ENCODE results near the gene RAET1G. TPM values are rescaled to one million over a fixed set of nuclear protein-coding genes. Genes with fewer than 3 reads are reported as not detected.

RAET1G gene
- total RNA-seq, 2 donors from 2014 or later: not detected

DNA sequence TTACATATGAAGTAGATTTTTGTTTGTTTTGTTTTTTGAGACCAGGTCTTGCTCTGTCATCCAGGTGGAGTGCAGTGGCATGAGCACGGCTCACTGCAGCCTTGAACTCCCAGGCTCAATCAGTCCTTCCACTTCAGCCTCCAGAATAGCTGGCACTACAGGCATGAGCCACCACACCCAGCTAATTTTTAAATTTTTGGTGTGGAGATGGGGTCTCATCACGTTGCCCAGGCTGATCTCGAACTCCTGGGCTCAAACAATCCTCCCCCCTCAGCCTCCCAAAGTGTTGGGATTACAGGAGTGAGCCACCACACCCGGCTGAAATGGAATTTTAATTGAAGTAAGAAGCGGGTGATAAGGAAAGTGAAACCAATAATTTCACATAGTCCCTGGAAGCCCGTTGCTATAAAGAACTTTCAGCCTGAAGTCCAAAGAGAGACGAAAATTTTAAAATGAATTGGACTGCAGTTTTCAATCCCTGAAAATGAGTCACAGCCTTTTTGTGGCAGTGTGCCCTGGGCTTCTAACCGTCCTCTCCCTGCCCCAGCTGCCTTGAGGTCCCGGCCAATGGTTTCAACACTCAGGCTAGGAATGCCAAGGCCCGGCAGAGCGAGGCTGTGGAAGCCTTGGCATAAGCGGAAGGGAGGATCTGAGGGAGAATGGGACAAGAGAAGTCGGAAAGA, 25.8 kb downstream of the RAET1G start:
- no peaks in the 10 kb centered on the region for H3K9me3 Mint-ChIP-seq

DNA sequence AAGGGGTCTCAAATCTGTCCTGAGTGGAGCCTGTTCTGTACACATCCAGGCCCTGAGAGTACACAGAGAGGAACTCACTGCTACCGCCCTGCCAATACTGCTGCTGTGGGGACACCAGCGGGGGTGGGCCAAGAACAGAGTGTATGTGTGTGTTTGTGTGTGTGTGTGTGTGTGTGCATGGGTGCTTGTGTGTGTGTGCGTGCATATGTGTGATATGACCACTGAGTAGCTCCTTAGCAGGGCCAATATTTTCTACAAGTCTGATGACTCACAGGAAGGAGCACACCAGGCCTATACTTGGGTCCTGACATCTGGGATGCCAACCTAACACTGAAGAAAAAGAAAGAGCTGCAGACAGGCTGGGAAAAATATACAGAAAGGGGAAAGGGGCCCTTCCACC, 26.4 kb downstream of the RAET1G start:
- Mint-ChIP-seq H3K36me3 (ENCODE audit: low read depth) (no peaks in the 10 kb centered on the region), H3K27ac (no peak overlapping the region), H3K9me3 (no peaks in the 10 kb centered on the region), H3K27me3 (ENCODE audit: insufficient read depth) (peaks cover 51% of the 10 kb centered on the region), H3K4me3 (no peak overlapping the region), H3K4me1 (peaks cover 8% of the 10 kb centered on the region)
- no peaks in the 10 kb centered on the region for H3K4me1 ChIP-seq (ENCODE audit: control insufficient read depth, insufficient read depth, low read length)
- WGBS, 2 experiments (ENCODE audit: insufficient coverage in 1 of 2, insufficient read length in 1 of 2): 82% methylated on average over 3 of the region's 3 CpGs; no CpG with 5 or more reads in 1 of the 2 experiments
- H3K27ac ChIP-seq (ENCODE audit: low read depth, low read length): no peak overlapping the region
- H3K4me3 ChIP-seq (ENCODE audit: low read length): no peak overlapping the region
- H3K9me3 ChIP-seq (ENCODE audit: control insufficient read depth, low read length): no peaks in the 10 kb centered on the region
- TF ChIP-seq CTCF (conservative IDR thresholded peaks at IDR 0.05): no peak
- H3K27me3 ChIP-seq (ENCODE audit: control insufficient read depth, insufficient read depth, low read length, poor library complexity, severe bottlenecking): peaks cover 7% of the 10 kb centered on the region
- H3K36me3 ChIP-seq (ENCODE audit: control insufficient read depth, insufficient read depth, low read length): no peaks in the 10 kb centered on the region
- DNase-seq: no peak
- no peak overlapping the region for H3K9ac ChIP-seq (ENCODE audit: extremely low read depth, low read length, poor library complexity, severe bottlenecking)

More for the DNA sequence above, 25.8 kb downstream of the RAET1G start:
- Histone ChIP-seq H3K9ac (ENCODE audit: extremely low read depth, low read length, poor library complexity, severe bottlenecking) (no peak overlapping the region), H3K27ac (ENCODE audit: low read depth, low read length) (no peak overlapping the region), H3K9me3 (ENCODE audit: control insufficient read depth, low read length) (no peaks in the 10 kb centered on the region), H3K4me1 (ENCODE audit: control insufficient read depth, insufficient read depth, low read length) (no peaks in the 10 kb centered on the region), H3K27me3 (ENCODE audit: control insufficient read depth, insufficient read depth, low read length, poor library complexity, severe bottlenecking) (peaks cover 7% of the 10 kb centered on the region), H3K36me3 (ENCODE audit: control insufficient read depth, insufficient read depth, low read length) (no peaks in the 10 kb centered on the region), H3K4me3 (ENCODE audit: low read length) (no peak overlapping the region)
- no peak overlapping the region for H3K27ac Mint-ChIP-seq
- WGBS, 2 experiments (ENCODE audit: insufficient coverage in 1 of 2, insufficient read length in 1 of 2): 88 to 90% methylated on average over 6 to 13 of the region's 13 CpGs
- H3K4me3 Mint-ChIP-seq: no peak overlapping the region
- peaks cover 45% of the 10 kb centered on the region for H3K27me3 Mint-ChIP-seq (ENCODE audit: insufficient read depth)
- no peak for DNase-seq
- H3K36me3 Mint-ChIP-seq (ENCODE audit: low read depth): no peaks in the 10 kb centered on the region
- no peak for TF ChIP-seq CTCF (conservative IDR thresholded peaks at IDR 0.05)
- peaks cover 8% of the 10 kb centered on the region for H3K4me1 Mint-ChIP-seq

GRCh38 chr6:149895833-149896271, 27.1 kb downstream of the RAET1G start:
- H3K27ac ChIP-seq (ENCODE audit: low read depth, low read length): no peak overlapping the region
- Mint-ChIP-seq H3K4me3 (no peak overlapping the region), H3K27ac (no peak overlapping the region), H3K36me3 (ENCODE audit: low read depth) (no peaks in the 10 kb centered on the region), H3K4me1 (peaks cover 8% of the 10 kb centered on the region), H3K9me3 (no peaks in the 10 kb centered on the region), H3K27me3 (ENCODE audit: insufficient read depth) (peaks cover 51% of the 10 kb centered on the region)
- 83 to 89% methylated on average over 5 of the region's 5 CpGs for WGBS, 2 experiments (ENCODE audit: insufficient coverage in 1 of 2, insufficient read length in 1 of 2)
- H3K9me3 ChIP-seq (ENCODE audit: control insufficient read depth, low read length): no peaks in the 10 kb centered on the region
- H3K36me3 ChIP-seq (ENCODE audit: control insufficient read depth, insufficient read depth, low read length): no peaks in the 10 kb centered on the region
- H3K4me3 ChIP-seq (ENCODE audit: low read length): no peak overlapping the region
- H3K4me1 ChIP-seq (ENCODE audit: control insufficient read depth, insufficient read depth, low read length): no peaks in the 10 kb centered on the region
- no peak overlapping the region for H3K9ac ChIP-seq (ENCODE audit: extremely low read depth, low read length, poor library complexity, severe bottlenecking)
- H3K27me3 ChIP-seq (ENCODE audit: control insufficient read depth, insufficient read depth, low read length, poor library complexity, severe bottlenecking): peaks cover 7% of the 10 kb centered on the region
- no peak for DNase-seq
- no peak for TF ChIP-seq CTCF (conservative IDR thresholded peaks at IDR 0.05)
